Stimulated activated CD4-positive, alpha-beta T cell treated with anti-CD3 and anti-CD28 coated beads, Interleukin-12 subunit alpha, Interleukin-12 subunit beta, amount 100 ng/mL, for 24 hours (primary cell): ENCODE data around the gene DYNLT5.
"Not testable (repeated sequence)": the region's sequence is repeated elsewhere in the genome, so short reads cannot be mapped to it uniquely, and the experiment has no call there.

ENCODE experiments used
- DNase-seq, 2 experiments: peaks; one replicate each; pipeline ENCODE4 v3.0.0-alpha.2; 2020; ENCODE audit warnings: low read depth in 2 of 2

Gene DYNLT5

DNA sequence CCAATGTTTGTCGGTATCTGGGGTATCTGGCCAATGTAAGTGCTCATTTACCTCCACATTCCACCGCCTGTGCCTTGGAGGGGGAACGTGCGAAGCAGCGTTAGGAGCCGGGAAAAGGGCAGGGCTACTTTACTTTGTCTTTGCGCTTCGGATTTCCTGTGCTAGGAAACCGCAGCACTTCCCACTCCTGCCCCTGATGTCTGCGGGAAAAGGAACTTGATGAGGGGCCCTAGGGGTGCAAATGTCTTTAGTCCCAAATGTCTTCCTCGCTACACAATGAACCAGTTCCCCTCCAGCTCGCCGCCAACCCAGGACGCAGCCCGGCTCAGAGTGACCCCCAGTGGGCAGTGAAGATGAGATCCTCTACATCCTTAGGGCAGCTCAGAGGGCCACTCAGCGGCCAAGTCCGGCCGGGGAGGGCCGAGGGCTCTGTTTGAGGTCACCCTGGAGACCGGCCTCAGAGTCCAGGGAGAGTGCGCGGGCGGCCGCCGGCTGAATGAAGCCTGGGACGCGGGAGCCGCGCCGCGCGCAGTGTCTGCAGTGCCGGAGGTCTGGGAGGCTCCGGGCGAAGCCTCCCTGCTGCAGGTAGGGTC, at the start of gene DYNLT5:
TSS of gene DYNLT5 (plus strand) at position 460 of the 593 bp plus-strand sequence. CDS start 2,200 bp downstream, outside the sequence.
- no peak for DNase-seq

- DNase-seq: no peak
Measured at GRCh38 chr1:66704177-66704875, 47.9 kb upstream of the DYNLT5 start.

DNA sequence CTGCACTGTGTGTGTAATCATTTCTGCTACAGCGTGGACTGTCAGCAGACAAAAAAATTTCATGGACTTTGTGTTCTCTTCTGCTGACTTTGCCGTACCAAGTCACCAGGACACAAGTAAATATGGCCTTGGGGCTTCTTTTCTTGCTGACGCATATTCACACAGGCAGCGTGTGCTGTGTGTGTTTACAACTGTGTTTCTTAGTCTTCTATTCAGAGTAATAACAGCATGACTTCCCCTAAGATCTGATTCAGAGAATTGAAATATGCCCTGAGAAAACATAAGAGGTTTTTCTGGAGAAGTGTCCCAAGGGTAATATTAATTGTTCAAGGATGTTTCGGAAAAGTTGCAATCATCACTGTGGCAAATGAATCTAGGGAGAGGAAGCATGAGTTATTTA, 47.1 kb upstream of the DYNLT5 start:
- no peak for DNase-seq

- no peak for DNase-seq
Measured at GRCh38 chr1:66711420-66711819, 40.8 kb upstream of the DYNLT5 start.

DNA sequence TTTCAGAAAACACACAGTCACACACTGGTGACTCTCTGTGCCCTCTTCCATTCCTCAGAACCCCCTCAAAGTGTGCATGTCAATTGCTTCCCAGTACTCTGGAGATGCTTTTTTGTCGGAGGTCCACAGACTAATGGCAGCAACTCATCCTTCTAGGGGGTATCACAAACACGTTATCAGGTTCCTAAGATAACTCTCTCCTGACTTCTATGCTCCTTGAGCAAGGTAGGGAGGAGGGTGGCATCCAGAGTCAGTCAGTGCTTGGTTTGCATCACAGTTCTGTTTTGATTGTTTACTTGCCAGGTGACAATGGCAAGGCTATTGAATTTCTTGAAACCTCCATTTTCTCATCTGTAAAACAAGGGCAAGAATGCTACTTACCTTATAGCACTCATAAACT, 39.4 kb upstream of the DYNLT5 start:
- DNase-seq: no peak

- no peak for DNase-seq
Measured at GRCh38 chr1:66723985-66724384, 28.3 kb upstream of the DYNLT5 start.

GRCh38 chr1:66725885-66726665, 26.2 kb upstream of the DYNLT5 start:
- peak; percentile 15 to 33 for DNase-seq

- no peak for DNase-seq
Measured at GRCh38 chr1:66728021-66728420, 24.2 kb upstream of the DYNLT5 start.

GRCh38 chr1:66728716-66729115, 23.5 kb upstream of the DYNLT5 start:
- DNase-seq: not testable (repeated sequence)

GRCh38 chr1:66729119-66729518, 23.1 kb upstream of the DYNLT5 start:
- DNase-seq: no peak

GRCh38 chr1:66729523-66729922, 22.7 kb upstream of the DYNLT5 start:
- DNase-seq: no peak

GRCh38 chr1:66730462-66730861, 21.8 kb upstream of the DYNLT5 start:
- no peak for DNase-seq

GRCh38 chr1:66731170-66731865, 20.9 kb upstream of the DYNLT5 start:
- DNase-seq: no peak

GRCh38 chr1:66732407-66733166, 19.7 kb upstream of the DYNLT5 start:
- no peak for DNase-seq

GRCh38 chr1:66733348-66734017, 18.8 kb upstream of the DYNLT5 start:
- no peak for DNase-seq

DNA sequence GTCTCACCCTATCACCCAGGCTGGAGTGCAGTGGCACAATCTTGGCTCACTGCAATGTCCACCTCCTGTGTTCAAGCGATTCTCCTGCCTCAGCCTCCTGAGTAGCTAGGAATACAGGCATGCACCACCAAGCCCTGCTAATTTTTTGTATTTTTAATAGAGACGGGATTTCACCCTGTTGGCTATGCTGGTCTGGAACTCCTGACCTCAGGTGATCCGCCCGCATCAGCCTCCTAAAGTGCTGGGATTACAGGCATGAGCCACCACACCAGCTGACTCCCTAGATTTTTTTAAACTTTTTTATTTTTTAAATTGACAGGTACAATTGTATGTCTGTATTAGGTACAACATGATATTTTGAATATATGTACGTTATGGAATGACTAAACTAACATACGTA, 17.7 kb upstream of the DYNLT5 start:
- not testable (repeated sequence) for DNase-seq

- no peak for DNase-seq
Measured at GRCh38 chr1:66737836-66738235, 14.4 kb upstream of the DYNLT5 start.

- DNase-seq: no peak
Measured at GRCh38 chr1:66739401-66740157, 12.7 kb upstream of the DYNLT5 start.

DNA sequence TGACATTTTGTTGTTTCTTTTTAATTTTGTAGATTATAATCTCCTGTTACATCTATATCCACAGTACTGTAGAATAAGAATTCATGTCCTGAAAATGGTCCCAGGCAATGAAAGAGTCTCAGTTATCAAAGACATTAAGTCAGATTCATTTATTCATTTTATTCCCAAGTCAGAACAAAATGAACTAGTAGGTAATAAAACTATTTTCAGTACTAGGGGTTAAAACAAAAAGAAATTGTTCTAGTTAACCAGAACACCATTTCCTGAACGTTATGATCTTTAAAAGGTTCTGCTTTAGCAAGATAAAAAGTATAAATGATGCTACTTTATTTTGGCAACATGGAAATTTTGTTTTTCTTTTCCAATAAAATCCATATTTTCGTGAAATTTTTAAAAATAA, 6.8 kb upstream of the DYNLT5 start:
- no peak for DNase-seq

- no peak for DNase-seq
Measured at GRCh38 chr1:66747501-66747900, 4.8 kb upstream of the DYNLT5 start.
